Measurements from ENCODE around the gene IGFL3. TPM values are rescaled to one million over a fixed set of nuclear protein-coding genes. Genes with fewer than 3 reads are reported as not detected.

The IGFL3 gene
- total RNA-seq, 1 donor from 2014 or later: 93.5 TPM

- Mint-ChIP-seq H3K4me1 (ENCODE audit: low read depth, unreplicated experiment) (no peaks in the 10 kb centered on the region), H3K4me3 (ENCODE audit: unreplicated experiment) (no peak overlapping the region), H3K27me3 (ENCODE audit: low read depth, unreplicated experiment) (peaks cover 2% of the 10 kb centered on the region), H3K27ac (ENCODE audit: unreplicated experiment) (no peak overlapping the region), H3K36me3 (ENCODE audit: low read depth, unreplicated experiment) (peaks cover 19% of the 10 kb centered on the region), H3K9me3 (ENCODE audit: unreplicated experiment) (peaks cover 52% of the 10 kb centered on the region)
- no peak for FAIRE-seq
- Histone ChIP-seq H3K36me3 (ENCODE audit: insufficient read depth, low read length) (no peaks in the 10 kb centered on the region), H3K9ac (ENCODE audit: low read length) (no peak overlapping the region), H4K20me1 (ENCODE audit: insufficient read depth, low read length) (no peaks in the 10 kb centered on the region), H3K27me3 (ENCODE audit: insufficient read depth, low read length) (peaks cover 29% of the 10 kb centered on the region), H3K4me1 (ENCODE audit: insufficient read depth, low read length) (no peaks in the 10 kb centered on the region), H2AFZ (ENCODE audit: low read depth, low read length) (no peak overlapping the region), H3K9me3 (ENCODE audit: insufficient read depth, low read depth, low read length) (peaks cover 9% of the 10 kb centered on the region), H3K4me3 (ENCODE audit: insufficient read depth, low read depth, low read length) (no peak overlapping the region), H3K27ac (ENCODE audit: low read depth, low read length) (no peak overlapping the region), H3K79me2 (ENCODE audit: insufficient read depth, low read length) (no peaks in the 10 kb centered on the region), H3K4me2 (ENCODE audit: low read length) (no peak overlapping the region)
- DNase-seq (ENCODE audit: low read depth): no peak
- TF ChIP-seq EZH2 (IDR thresholded peaks at IDR 0.05; ENCODE audit: insufficient read depth, low read length): no peak
- TF ChIP-seq, protein P1, sequence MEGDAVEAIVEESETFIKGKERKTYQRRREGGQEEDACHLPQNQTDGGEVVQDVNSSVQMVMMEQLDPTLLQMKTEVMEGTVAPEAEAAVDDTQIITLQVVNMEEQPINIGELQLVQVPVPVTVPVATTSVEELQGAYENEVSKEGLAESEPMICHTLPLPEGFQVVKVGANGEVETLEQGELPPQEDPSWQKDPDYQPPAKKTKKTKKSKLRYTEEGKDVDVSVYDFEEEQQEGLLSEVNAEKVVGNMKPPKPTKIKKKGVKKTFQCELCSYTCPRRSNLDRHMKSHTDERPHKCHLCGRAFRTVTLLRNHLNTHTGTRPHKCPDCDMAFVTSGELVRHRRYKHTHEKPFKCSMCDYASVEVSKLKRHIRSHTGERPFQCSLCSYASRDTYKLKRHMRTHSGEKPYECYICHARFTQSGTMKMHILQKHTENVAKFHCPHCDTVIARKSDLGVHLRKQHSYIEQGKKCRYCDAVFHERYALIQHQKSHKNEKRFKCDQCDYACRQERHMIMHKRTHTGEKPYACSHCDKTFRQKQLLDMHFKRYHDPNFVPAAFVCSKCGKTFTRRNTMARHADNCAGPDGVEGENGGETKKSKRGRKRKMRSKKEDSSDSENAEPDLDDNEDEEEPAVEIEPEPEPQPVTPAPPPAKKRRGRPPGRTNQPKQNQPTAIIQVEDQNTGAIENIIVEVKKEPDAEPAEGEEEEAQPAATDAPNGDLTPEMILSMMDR (IDR thresholded peaks at IDR 0.05; ENCODE audit: insufficient read depth, low read depth, low read length): no peak
Measured at GRCh38 chr19:46089432-46089831, 35.1 kb downstream of the IGFL3 start.

GRCh38 chr19:46088101-46088500, 36.4 kb downstream of the IGFL3 start:
- no peak for FAIRE-seq
- Histone ChIP-seq H3K36me3 (ENCODE audit: insufficient read depth, low read length) (no peaks in the 10 kb centered on the region), H3K9me3 (ENCODE audit: insufficient read depth, low read depth, low read length) (peaks cover 9% of the 10 kb centered on the region), H3K4me2 (ENCODE audit: low read length) (no peak overlapping the region), H3K4me3 (ENCODE audit: insufficient read depth, low read depth, low read length) (no peak overlapping the region), H3K9ac (ENCODE audit: low read length) (no peak overlapping the region), H3K27me3 (ENCODE audit: insufficient read depth, low read length) (peaks cover 23% of the 10 kb centered on the region), H3K27ac (ENCODE audit: low read depth, low read length) (no peak overlapping the region), H2AFZ (ENCODE audit: low read depth, low read length) (no peak overlapping the region), H3K4me1 (ENCODE audit: insufficient read depth, low read length) (no peaks in the 10 kb centered on the region), H4K20me1 (ENCODE audit: insufficient read depth, low read length) (no peaks in the 10 kb centered on the region), H3K79me2 (ENCODE audit: insufficient read depth, low read length) (no peaks in the 10 kb centered on the region)
- H3K27me3 Mint-ChIP-seq (ENCODE audit: low read depth, unreplicated experiment): peaks cover 2% of the 10 kb centered on the region
- H3K9me3 Mint-ChIP-seq (ENCODE audit: unreplicated experiment): peaks cover 60% of the 10 kb centered on the region
- H3K4me3 Mint-ChIP-seq (ENCODE audit: unreplicated experiment): no peak overlapping the region
- DNase-seq (ENCODE audit: low read depth): no peak
- no peak for TF ChIP-seq EZH2 (IDR thresholded peaks at IDR 0.05; ENCODE audit: insufficient read depth, low read length)
- TF ChIP-seq, protein P1 (IDR thresholded peaks at IDR 0.05; ENCODE audit: insufficient read depth, low read depth, low read length): no peak
- peaks cover 19% of the 10 kb centered on the region for H3K36me3 Mint-ChIP-seq (ENCODE audit: low read depth, unreplicated experiment)
- H3K4me1 Mint-ChIP-seq (ENCODE audit: low read depth, unreplicated experiment): peaks cover 2% of the 10 kb centered on the region
- H3K27ac Mint-ChIP-seq (ENCODE audit: unreplicated experiment): no peak overlapping the region

- no peak overlapping the region for H3K9ac ChIP-seq (ENCODE audit: low read length)
- Mint-ChIP-seq H3K4me3 (ENCODE audit: unreplicated experiment) (no peak overlapping the region), H3K27me3 (ENCODE audit: low read depth, unreplicated experiment) (peaks cover 2% of the 10 kb centered on the region), H3K27ac (ENCODE audit: unreplicated experiment) (no peak overlapping the region), H3K36me3 (ENCODE audit: low read depth, unreplicated experiment) (peaks cover 18% of the 10 kb centered on the region), H3K9me3 (ENCODE audit: unreplicated experiment) (peaks cover 61% of the 10 kb centered on the region), H3K4me1 (ENCODE audit: low read depth, unreplicated experiment) (peaks cover 22% of the 10 kb centered on the region)
- H3K9me3 ChIP-seq (ENCODE audit: insufficient read depth, low read depth, low read length): peaks cover 9% of the 10 kb centered on the region
- H3K4me2 ChIP-seq (ENCODE audit: low read length): no peak overlapping the region
- H3K27ac ChIP-seq (ENCODE audit: low read depth, low read length): no peak overlapping the region
- H3K4me1 ChIP-seq (ENCODE audit: insufficient read depth, low read length): peaks cover 20% of the 10 kb centered on the region
- DNase-seq (ENCODE audit: low read depth): no peak
- peaks cover 17% of the 10 kb centered on the region for H3K27me3 ChIP-seq (ENCODE audit: insufficient read depth, low read length)
- FAIRE-seq: no peak
- no peaks in the 10 kb centered on the region for H4K20me1 ChIP-seq (ENCODE audit: insufficient read depth, low read length)
- no peak for TF ChIP-seq EZH2 (IDR thresholded peaks at IDR 0.05; ENCODE audit: insufficient read depth, low read length)
- TF ChIP-seq, protein P1 (IDR thresholded peaks at IDR 0.05; ENCODE audit: insufficient read depth, low read depth, low read length): no peak
- H2AFZ ChIP-seq (ENCODE audit: low read depth, low read length): no peak overlapping the region
- no peaks in the 10 kb centered on the region for H3K36me3 ChIP-seq (ENCODE audit: insufficient read depth, low read length)
- no peak overlapping the region for H3K4me3 ChIP-seq (ENCODE audit: insufficient read depth, low read depth, low read length)
- H3K79me2 ChIP-seq (ENCODE audit: insufficient read depth, low read length): no peaks in the 10 kb centered on the region
Measured at GRCh38 chr19:46085888-46086287, 38.6 kb downstream of the IGFL3 start.

Measured in astrocyte (in vitro differentiated cells and primary cell).